Nephron (organoid): Measurements from ENCODE around the gene TFPT.
A peak's percentile ranks its signal among the peaks of the same experiment; 100 is the strongest.

Source experiments
- H3K27ac Mint-ChIP-seq, 3 experiments: 2 replicates each; pipeline ENCODE4 v1.8.0; 2020; ENCODE audit warnings: mixed read lengths in 3 of 3, mild to moderate bottlenecking in 2 of 3, moderate library complexity in 1 of 3
- H3K27me3 Mint-ChIP-seq: 2 replicates; pipeline ENCODE4 v1.8.0; 2021; ENCODE audit warnings: low read depth, mild to moderate bottlenecking, moderate library complexity, mixed read lengths
- H3K36me3 Mint-ChIP-seq: 2 replicates; pipeline ENCODE4 v1.8.0; 2020; ENCODE audit warnings: low read depth, mixed read lengths
- H3K4me1 Mint-ChIP-seq: 2 replicates; pipeline ENCODE4 v1.8.0; 2020; ENCODE audit warnings: mixed read lengths
- H3K4me3 Mint-ChIP-seq, 3 experiments: 2 replicates each; pipeline ENCODE4 v1.8.0; 2020; ENCODE audit warnings: mild to moderate bottlenecking in 3 of 3, mixed read lengths in 3 of 3, moderate library complexity in 2 of 3
- H3K9me3 Mint-ChIP-seq: 2 replicates; pipeline ENCODE4 v1.8.0; 2020; ENCODE audit warnings: mixed read lengths
- CTCF ChIP-seq, 3 experiments: fragments of 200-600 bp; sonication (generic); IDR thresholded peaks; one replicate each; pipeline ENCODE4 v1.5.0; 2021; ENCODE audit warnings: antibody characterized with exemption in 3 of 3; ENCODE audit not compliant: unreplicated experiment in 3 of 3

The TFPT gene

GRCh38 chr19:54123682-54124081, 8.2 kb upstream of the TFPT start:
- H3K27me3 Mint-ChIP-seq = no peaks in the 10 kb centered on the region
- H3K27ac Mint-ChIP-seq = no peak overlapping the region
- H3K36me3 Mint-ChIP-seq = peaks cover 25% of the 10 kb centered on the region
- no peak for TF ChIP-seq CTCF (IDR thresholded peaks at IDR 0.05; ENCODE audit: unreplicated experiment in 3 of 3)
- no peak overlapping the region for H3K4me3 Mint-ChIP-seq
- H3K4me1 Mint-ChIP-seq = no peaks in the 10 kb centered on the region
- no peaks in the 10 kb centered on the region for H3K9me3 Mint-ChIP-seq

GRCh38 chr19:54121259-54121658, 5.8 kb upstream of the TFPT start:
- Mint-ChIP-seq H3K4me3 (no peak overlapping the region), H3K9me3 (no peaks in the 10 kb centered on the region), H3K36me3 (peaks cover 24% of the 10 kb centered on the region), H3K27me3 (no peaks in the 10 kb centered on the region), H3K4me1 (no peaks in the 10 kb centered on the region), H3K27ac (no peak overlapping the region)
- no peak for TF ChIP-seq CTCF (IDR thresholded peaks at IDR 0.05; ENCODE audit: unreplicated experiment in 3 of 3)

- peak overlapping the region; percentile 89 to 94 (median 91) for H3K4me3 Mint-ChIP-seq
- peaks cover 10% of the 10 kb centered on the region for H3K4me1 Mint-ChIP-seq
- H3K9me3 Mint-ChIP-seq = no peaks in the 10 kb centered on the region
- peaks cover 22% of the 10 kb centered on the region for H3K36me3 Mint-ChIP-seq
- no peak for TF ChIP-seq CTCF (IDR thresholded peaks at IDR 0.05; ENCODE audit: unreplicated experiment in 3 of 3)
- H3K27ac Mint-ChIP-seq = peak overlapping the region; percentile 70 to 91 (median 89)
- no peaks in the 10 kb centered on the region for H3K27me3 Mint-ChIP-seq
Observed at GRCh38 chr19:54114340-54115108, 933 bp downstream of the TFPT start.

GRCh38 chr19:54109651-54110050, 5.8 kb downstream of the TFPT start:
- peaks cover 34% of the 10 kb centered on the region for H3K36me3 Mint-ChIP-seq
- H3K27me3 Mint-ChIP-seq = no peaks in the 10 kb centered on the region
- H3K4me3 Mint-ChIP-seq = no peak overlapping the region
- no peaks in the 10 kb centered on the region for H3K9me3 Mint-ChIP-seq
- TF ChIP-seq CTCF (IDR thresholded peaks at IDR 0.05; ENCODE audit: unreplicated experiment in 3 of 3) = no peak
- no peak overlapping the region for H3K27ac Mint-ChIP-seq
- no peaks in the 10 kb centered on the region for H3K4me1 Mint-ChIP-seq

- H3K36me3 Mint-ChIP-seq = peaks cover 34% of the 10 kb centered on the region
- H3K9me3 Mint-ChIP-seq = no peaks in the 10 kb centered on the region
- no peak overlapping the region for H3K27ac Mint-ChIP-seq
- H3K27me3 Mint-ChIP-seq = no peaks in the 10 kb centered on the region
- TF ChIP-seq CTCF (IDR thresholded peaks at IDR 0.05; ENCODE audit: unreplicated experiment in 3 of 3) = no peak
- no peak overlapping the region for H3K4me3 Mint-ChIP-seq
- H3K4me1 Mint-ChIP-seq = no peaks in the 10 kb centered on the region
Observed at GRCh38 chr19:54108496-54108895, 7.0 kb downstream of the TFPT start.
